HCT116 (cell line): ENCODE results near the gene IFITM1. TPM values are rescaled to one million over a fixed set of nuclear protein-coding genes. Genes with fewer than 3 reads are reported as not detected.
"Not testable (repeated sequence)": the region's sequence is repeated elsewhere in the genome, so short reads cannot be mapped to it uniquely, and the experiment has no call there.

ENCODE experiments used
- ATAC-seq: fragments of 200-7000 bp; cut with Tn5 transposase; 2 replicates; pipeline ENCODE4 v1.9.1; 2020; ENCODE audit warnings: mild to moderate bottlenecking, moderate library complexity
- BruUV-seq: library from RNA; stranded (reverse); fragments of 400-500 nt; replicated peaks from 2 replicates; lab custom pipeline; 2021; lab: Mats Ljungman, UMichigan
- CTCF ChIA-PET: fragments of 300-600 bp; sonication (Branson Sonifier 250); formaldehyde crosslinking; loops from one replicate; lab custom pipeline; 2021; ENCODE audit warnings: antibody characterized with exemption; lab: Charles Lee
- POLR2A ChIA-PET: fragments of 300-600, 350-600 bp; sonication (Branson Sonifier 250); formaldehyde crosslinking; loops from one replicate; lab custom pipeline; 2021; ENCODE audit warnings: antibody characterized with exemption; lab: Charles Lee
- RAD21 ChIA-PET, 2 experiments: fragments of 300-600 bp; sonication (Branson Sonifier 250); formaldehyde crosslinking; loops; one replicate each; lab custom pipeline; 2023; ENCODE audit warnings: low total read pairs in 2 of 2; ENCODE audit not compliant: uncharacterized antibody in 2 of 2, unreplicated experiment in 2 of 2, low non-redundant PET in 1 of 2; lab: Charles Lee
- DNase-seq: peaks from one replicate; pipeline ENCODE4 v3.0.0-alpha.2; 2010; ENCODE audit warnings: low read depth, low spot score
- H2AFZ ChIP-seq: fragments of 200-600 bp; shearing (Covaris generic), sonication (generic); 2 replicates; pipeline ENCODE4 v1.6.1; 2017; ENCODE audit warnings: low read depth, mixed run types, mixed read lengths, antibody characterized with exemption, low read length; ENCODE audit not compliant: poor library complexity, severe bottlenecking
- H3K27ac ChIP-seq: 2 replicates; pipeline ENCODE4 v1.5.1; 2012; ENCODE audit warnings: low read depth, low read length
- H3K27me3 ChIP-seq: fragments of 200-600 bp; sonication (generic); 2 replicates; pipeline ENCODE4 v1.6.1; 2016; ENCODE audit warnings: mixed run types, low read length, mixed read lengths; ENCODE audit not compliant: insufficient read depth
- H3K36me3 ChIP-seq, 2 experiments: fragments of 200-500 bp in 1 of 2; fragments of 200-600 bp in 1 of 2; sonication (Bioruptor generic) in 1 of 2; sonication (generic) in 1 of 2; 2 replicates each; pipeline versions ENCODE4 v1.5.1 to v1.6.1; 2014 to 2016; ENCODE audit warnings: low read length in 2 of 2, inconsistent platforms in 1 of 2, mixed read lengths in 1 of 2, mixed run types in 1 of 2; ENCODE audit not compliant: insufficient read depth in 2 of 2, control insufficient read depth in 1 of 2
- H3K4me1 ChIP-seq, 2 experiments: fragments of 200-600 bp in 1 of 2; sonication (generic) in 1 of 2; 2 replicates each; pipeline versions ENCODE4 v1.5.1 to v1.6.1; 2012 to 2017; ENCODE audit warnings: low read length in 2 of 2, inconsistent platforms in 1 of 2, mild to moderate bottlenecking in 1 of 2, mixed read lengths in 1 of 2, mixed run types in 1 of 2, moderate library complexity in 1 of 2; ENCODE audit not compliant: insufficient read depth in 2 of 2, control insufficient read depth in 1 of 2
- H3K4me2 ChIP-seq: fragments of 200-600 bp; sonication (generic); 2 replicates; pipeline ENCODE4 v1.6.1; 2017; ENCODE audit warnings: mixed run types, low read length, mixed read lengths
- H3K4me3 ChIP-seq, 2 experiments: fragments of 200-600 bp in 1 of 2; sonication (generic) in 1 of 2; replicated peaks in 1 of 2; 2 replicates each; pipeline ENCODE4 v1.5.1; 2011 to 2016; ENCODE audit warnings: low read length in 2 of 2, control low read depth in 1 of 2, low read depth in 1 of 2, mild to moderate bottlenecking in 1 of 2, mixed read lengths in 1 of 2, mixed run types in 1 of 2
- H3K79me2 ChIP-seq: fragments of 200-600 bp; sonication (generic); 2 replicates; pipeline ENCODE4 v1.6.1; 2017; ENCODE audit warnings: mild to moderate bottlenecking, mixed run types, low read length, moderate library complexity, mixed read lengths; ENCODE audit not compliant: insufficient read depth
- H3K9ac ChIP-seq: fragments of 200-600 bp; sonication (generic); 2 replicates; pipeline ENCODE4 v1.6.1; 2016; ENCODE audit warnings: low read length, mixed read lengths
- H3K9me2 ChIP-seq: fragments of 200-600 bp; sonication (generic), shearing (Covaris generic); 2 replicates; pipeline ENCODE4 v1.6.1; 2017; ENCODE audit warnings: mixed run types, mild to moderate bottlenecking, moderate library complexity; ENCODE audit not compliant: insufficient read depth
- H3K9me3 ChIP-seq, 2 experiments: fragments of 200-500 bp in 1 of 2; fragments of 200-600 bp in 1 of 2; sonication (Bioruptor generic) in 1 of 2; sonication (generic) in 1 of 2; 2 replicates each; pipeline ENCODE4 v1.6.1; 2014 to 2017; ENCODE audit warnings: low read length in 2 of 2, mixed read lengths in 2 of 2, inconsistent platforms in 1 of 2, low read depth in 1 of 2, mild to moderate bottlenecking in 1 of 2, mixed run types in 1 of 2, moderate library complexity in 1 of 2; ENCODE audit not compliant: control insufficient read depth in 1 of 2, insufficient read depth in 1 of 2
- H4K20me1 ChIP-seq: fragments of 200-600 bp; sonication (generic), shearing (Covaris generic); 2 replicates; pipeline ENCODE4 v1.6.1; 2017; ENCODE audit warnings: mixed run types, mild to moderate bottlenecking, moderate library complexity; ENCODE audit not compliant: insufficient read depth
- CTCF ChIP-seq, 3 experiments: fragments of 200-600 bp in 1 of 3; sonication (generic) in 1 of 3; IDR thresholded peaks in 2 of 3; conservative IDR thresholded peaks in 1 of 3; 2 replicates each; pipeline ENCODE4 v1.5.1; 2012 to 2017; ENCODE audit warnings: low read depth in 2 of 3, low read length in 2 of 3, antibody characterized with exemption in 1 of 3, borderline replicate concordance in 1 of 3, control low read depth in 1 of 3, mild to moderate bottlenecking in 1 of 3, mixed read lengths in 1 of 3, mixed run types in 1 of 3, moderate library complexity in 1 of 3; ENCODE audit not compliant: insufficient read depth in 1 of 3
- ELF1 ChIP-seq: IDR thresholded peaks from 2 replicates; pipeline ENCODE4 v1.6.1; 2012; ENCODE audit warnings: low read depth, borderline replicate concordance
- FOSL1 ChIP-seq: IDR thresholded peaks from 2 replicates; pipeline ENCODE4 v1.6.1; 2012; ENCODE audit warnings: low read depth
- POLR2AphosphoS5 ChIP-seq: IDR thresholded peaks from 2 replicates; pipeline ENCODE4 v1.6.1; 2011; ENCODE audit warnings: mild to moderate bottlenecking, low read depth, low read length, moderate library complexity
- REST ChIP-seq: IDR thresholded peaks from 2 replicates; pipeline ENCODE4 v1.6.1; 2012; ENCODE audit warnings: low read depth
- YY1 ChIP-seq: IDR thresholded peaks from 2 replicates; pipeline ENCODE4 v1.6.1; 2011; ENCODE audit warnings: low read length, low read depth, moderate library complexity, mild to moderate bottlenecking; ENCODE audit not compliant: insufficient replicate concordance; ENCODE audit errors: extremely low read depth
- ZFX ChIP-seq: fragments of 450-650 bp; IDR thresholded peaks from 2 replicates; pipeline ENCODE4 v1.6.1; 2017
- intact Hi-C: fragments of 100-400 bp; cut with micrococcal nuclease; formaldehyde crosslinking; loops from 2 replicates; pipeline ENCODE4 v1.10.0; 2022
- total RNA-seq: library from RNA; stranded (reverse); gene quantifications from one replicate; pipeline ENCODE4 v1.2.1, GENCODE V29; 2021; ENCODE audit not compliant: unreplicated experiment

Gene IFITM1
- total RNA-seq, 1 experiment from 2014 or later, result 6.1 TPM

GRCh38 chr11:328012-328411 is 14.2 kb downstream of the IFITM1 start (continued):
- TF ChIP-seq REST, result no peak
- TF ChIP-seq ELF1, result no peak
- TF ChIP-seq ZFX, result no peak

- intact Hi-C loops, result not testable (repeated sequence)
Measured at GRCh38 chr11:328516-329100, 14.8 kb downstream of the IFITM1 start.

GRCh38 chr11:329886-330253 is 16.0 kb downstream of the IFITM1 start:
- peaks cover 0 to 7% of the 10 kb centered on the region in 2 experiments; a peak in 2 of 4 replicates for H3K4me1 ChIP-seq
- ChIA-PET CTCF (no interaction called here), RAD21 (no interaction called here), POLR2A (no interaction called here)
- no peaks in the 10 kb centered on the region for H4K20me1 ChIP-seq
- no peak for TF ChIP-seq YY1
- TF ChIP-seq FOSL1, result no peak
- TF ChIP-seq POLR2AphosphoS5, result no peak
- TF ChIP-seq CTCF (IDR thresholded peaks at IDR 0.05 in 2 of 3, conservative IDR thresholded peaks at IDR 0.05 in 1 of 3; ENCODE audit: borderline replicate concordance in 1 of 3, insufficient read depth in 1 of 3, low read depth in 2 of 3, low read length in 2 of 3), result no peak
- no peak for TF ChIP-seq ELF1
- no peak for ATAC-seq
- no peaks in the 10 kb centered on the region for H3K27me3 ChIP-seq
- H3K9me2 ChIP-seq, result no peaks in the 10 kb centered on the region
- no peaks in the 10 kb centered on the region for H3K79me2 ChIP-seq
- no peak overlapping the region for H2AFZ ChIP-seq
- no peak overlapping the region for H3K27ac ChIP-seq
- no TSS peak for BruUV-seq
- H3K36me3 ChIP-seq, result no peaks in the 10 kb centered on the region
- H3K4me2 ChIP-seq, result no peak overlapping the region
- no peaks in the 10 kb centered on the region; a peak in 1 of 4 replicates for H3K9me3 ChIP-seq
- no peak overlapping the region for H3K4me3 ChIP-seq
- DNase-seq, result no peak
- no peak overlapping the region for H3K9ac ChIP-seq
- intact Hi-C loops, result no loop called here

More at GRCh38 chr11:328516-329100, 14.8 kb downstream of the IFITM1 start:
- H3K79me2 ChIP-seq, DNase-seq, RAD21 ChIA-PET, BruUV-seq, H3K4me3 ChIP-seq, H3K9me2 ChIP-seq, H3K36me3 ChIP-seq, H3K9ac ChIP-seq, H3K4me2 ChIP-seq, H3K27me3 ChIP-seq, H4K20me1 ChIP-seq, H3K27ac ChIP-seq, H2AFZ ChIP-seq, H3K9me3 ChIP-seq, POLR2A ChIA-PET, H3K4me1 ChIP-seq, CTCF ChIA-PET, ATAC-seq: not testable (repeated sequence)
